Measurements from ENCODE around the gene PEX11B. TPM values are rescaled to one million over a fixed set of nuclear protein-coding genes. Genes with fewer than 3 reads are reported as not detected.

PEX11B gene
- total and polyA plus RNA-seq, 2 experiments from 2014 or later = 7.4 to 9.1 TPM

DNA sequence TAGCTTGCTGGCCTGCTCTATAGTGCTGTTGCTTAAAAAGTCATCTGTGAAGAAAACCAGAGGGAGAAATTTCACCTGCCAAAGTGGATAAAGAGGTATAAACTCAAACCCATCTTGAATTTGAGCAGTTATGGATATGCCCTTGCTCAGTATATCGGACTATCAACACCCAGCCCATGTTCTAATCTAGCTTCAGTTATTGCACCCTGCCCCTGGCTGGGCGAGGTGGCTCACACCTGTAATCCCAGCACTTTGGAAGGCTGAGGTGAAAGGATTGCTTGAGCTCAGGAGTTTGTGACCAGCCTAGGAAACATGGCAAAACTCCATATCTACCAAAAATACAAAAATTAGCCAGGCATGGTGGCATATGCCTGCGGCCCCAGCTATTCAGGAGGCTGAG, 26.0 kb upstream of the PEX11B start:
- Histone ChIP-seq H3K36me3 (ENCODE audit: insufficient read depth) (no peaks in the 10 kb centered on the region), H4K20me1 (replicated peaks; ENCODE audit: insufficient read depth) (no peaks in the 10 kb centered on the region), H3F3A (replicated peaks; ENCODE audit: low read depth) (no peaks in the 10 kb centered on the region), H3K9me2 (ENCODE audit: insufficient read depth) (no peaks in the 10 kb centered on the region), H3K4me1 (ENCODE audit: insufficient read depth) (peaks cover 12% of the 10 kb centered on the region), H3K27ac (ENCODE audit: low read depth) (no peak overlapping the region), H3K27me3 (ENCODE audit: insufficient read depth) (no peaks in the 10 kb centered on the region), H2AFZ (no peak overlapping the region), H3K4me2 (no peak overlapping the region), H3K4me3 (no peak overlapping the region), H3K79me2 (replicated peaks; ENCODE audit: insufficient read depth) (no peaks in the 10 kb centered on the region)
- TF ChIP-seq EZH2 (IDR thresholded peaks at IDR 0.05; ENCODE audit: low read depth, unreplicated experiment) (no peak), POLR2AphosphoS5 (IDR thresholded peaks at IDR 0.05; ENCODE audit: low read depth) (no peak), ZNF331 (CRISPR knock-in tag; IDR thresholded peaks at IDR 0.05; ENCODE audit: low read depth) (no peak)
- TF ChIP-seq, protein P1, sequence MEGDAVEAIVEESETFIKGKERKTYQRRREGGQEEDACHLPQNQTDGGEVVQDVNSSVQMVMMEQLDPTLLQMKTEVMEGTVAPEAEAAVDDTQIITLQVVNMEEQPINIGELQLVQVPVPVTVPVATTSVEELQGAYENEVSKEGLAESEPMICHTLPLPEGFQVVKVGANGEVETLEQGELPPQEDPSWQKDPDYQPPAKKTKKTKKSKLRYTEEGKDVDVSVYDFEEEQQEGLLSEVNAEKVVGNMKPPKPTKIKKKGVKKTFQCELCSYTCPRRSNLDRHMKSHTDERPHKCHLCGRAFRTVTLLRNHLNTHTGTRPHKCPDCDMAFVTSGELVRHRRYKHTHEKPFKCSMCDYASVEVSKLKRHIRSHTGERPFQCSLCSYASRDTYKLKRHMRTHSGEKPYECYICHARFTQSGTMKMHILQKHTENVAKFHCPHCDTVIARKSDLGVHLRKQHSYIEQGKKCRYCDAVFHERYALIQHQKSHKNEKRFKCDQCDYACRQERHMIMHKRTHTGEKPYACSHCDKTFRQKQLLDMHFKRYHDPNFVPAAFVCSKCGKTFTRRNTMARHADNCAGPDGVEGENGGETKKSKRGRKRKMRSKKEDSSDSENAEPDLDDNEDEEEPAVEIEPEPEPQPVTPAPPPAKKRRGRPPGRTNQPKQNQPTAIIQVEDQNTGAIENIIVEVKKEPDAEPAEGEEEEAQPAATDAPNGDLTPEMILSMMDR (conservative IDR thresholded peaks at IDR 0.05; ENCODE audit: low read depth in 2 of 2) = no peak
- TF ChIP-seq, protein P2, sequence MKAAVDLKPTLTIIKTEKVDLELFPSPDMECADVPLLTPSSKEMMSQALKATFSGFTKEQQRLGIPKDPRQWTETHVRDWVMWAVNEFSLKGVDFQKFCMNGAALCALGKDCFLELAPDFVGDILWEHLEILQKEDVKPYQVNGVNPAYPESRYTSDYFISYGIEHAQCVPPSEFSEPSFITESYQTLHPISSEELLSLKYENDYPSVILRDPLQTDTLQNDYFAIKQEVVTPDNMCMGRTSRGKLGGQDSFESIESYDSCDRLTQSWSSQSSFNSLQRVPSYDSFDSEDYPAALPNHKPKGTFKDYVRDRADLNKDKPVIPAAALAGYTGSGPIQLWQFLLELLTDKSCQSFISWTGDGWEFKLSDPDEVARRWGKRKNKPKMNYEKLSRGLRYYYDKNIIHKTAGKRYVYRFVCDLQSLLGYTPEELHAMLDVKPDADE (IDR thresholded peaks at IDR 0.05) = no peak
- H3K27ac Mint-ChIP-seq = no peak overlapping the region
- H3K4me3 Mint-ChIP-seq = no peak overlapping the region
- peaks cover 3% of the 10 kb centered on the region for H3K27me3 Mint-ChIP-seq (ENCODE audit: insufficient read depth, low read depth, poor library complexity)
- H3K9me3 Mint-ChIP-seq = no peaks in the 10 kb centered on the region
- no peak for DNase-seq (ENCODE audit: low spot score)
- H3K4me1 Mint-ChIP-seq = peaks cover 18% of the 10 kb centered on the region
- ATAC-seq = no peak
- no peaks in the 10 kb centered on the region for H3K36me3 Mint-ChIP-seq (ENCODE audit: low read depth)

GRCh38 chr1:145942871-145943270, 24.4 kb upstream of the PEX11B start:
- Histone ChIP-seq H3K4me1 (ENCODE audit: insufficient read depth) (peaks cover 9% of the 10 kb centered on the region), H3F3A (replicated peaks; ENCODE audit: low read depth) (no peaks in the 10 kb centered on the region), H3K4me2 (no peak overlapping the region), H3K9me2 (ENCODE audit: insufficient read depth) (no peaks in the 10 kb centered on the region), H2AFZ (no peak overlapping the region), H3K36me3 (ENCODE audit: insufficient read depth) (no peaks in the 10 kb centered on the region), H4K20me1 (replicated peaks; ENCODE audit: insufficient read depth) (no peaks in the 10 kb centered on the region), H3K79me2 (replicated peaks; ENCODE audit: insufficient read depth) (no peaks in the 10 kb centered on the region), H3K27me3 (ENCODE audit: insufficient read depth) (no peaks in the 10 kb centered on the region), H3K4me3 (no peak overlapping the region), H3K27ac (ENCODE audit: low read depth) (no peak overlapping the region)
- no peaks in the 10 kb centered on the region for H3K36me3 Mint-ChIP-seq (ENCODE audit: low read depth)
- H3K9me3 Mint-ChIP-seq = no peaks in the 10 kb centered on the region
- DNase-seq (ENCODE audit: low spot score) (no peak), ATAC-seq (no peak)
- H3K4me1 Mint-ChIP-seq = peaks cover 13% of the 10 kb centered on the region
- H3K27ac Mint-ChIP-seq = no peak overlapping the region
- peaks cover 1% of the 10 kb centered on the region for H3K27me3 Mint-ChIP-seq (ENCODE audit: insufficient read depth, low read depth, poor library complexity)
- H3K4me3 Mint-ChIP-seq = no peak overlapping the region
- TF ChIP-seq POLR2AphosphoS5 (IDR thresholded peaks at IDR 0.05; ENCODE audit: low read depth) (no peak), NANOG (IDR thresholded peaks at IDR 0.05; ENCODE audit: borderline replicate concordance) (no peak), EZH2phosphoT487 (IDR thresholded peaks at IDR 0.05; ENCODE audit: unreplicated experiment) (no peak), STAT1 (IDR thresholded peaks at IDR 0.05; ENCODE audit: unreplicated experiment) (no peak), CREB1 (CRISPR knock-in tag; IDR thresholded peaks at IDR 0.05; ENCODE audit: low read depth) (no peak), ZNF114 (CRISPR knock-in tag; IDR thresholded peaks at IDR 0.05) (no peak), JUNB (IDR thresholded peaks at IDR 0.05; ENCODE audit: unreplicated experiment) (no peak)
- TF ChIP-seq, protein P3, sequence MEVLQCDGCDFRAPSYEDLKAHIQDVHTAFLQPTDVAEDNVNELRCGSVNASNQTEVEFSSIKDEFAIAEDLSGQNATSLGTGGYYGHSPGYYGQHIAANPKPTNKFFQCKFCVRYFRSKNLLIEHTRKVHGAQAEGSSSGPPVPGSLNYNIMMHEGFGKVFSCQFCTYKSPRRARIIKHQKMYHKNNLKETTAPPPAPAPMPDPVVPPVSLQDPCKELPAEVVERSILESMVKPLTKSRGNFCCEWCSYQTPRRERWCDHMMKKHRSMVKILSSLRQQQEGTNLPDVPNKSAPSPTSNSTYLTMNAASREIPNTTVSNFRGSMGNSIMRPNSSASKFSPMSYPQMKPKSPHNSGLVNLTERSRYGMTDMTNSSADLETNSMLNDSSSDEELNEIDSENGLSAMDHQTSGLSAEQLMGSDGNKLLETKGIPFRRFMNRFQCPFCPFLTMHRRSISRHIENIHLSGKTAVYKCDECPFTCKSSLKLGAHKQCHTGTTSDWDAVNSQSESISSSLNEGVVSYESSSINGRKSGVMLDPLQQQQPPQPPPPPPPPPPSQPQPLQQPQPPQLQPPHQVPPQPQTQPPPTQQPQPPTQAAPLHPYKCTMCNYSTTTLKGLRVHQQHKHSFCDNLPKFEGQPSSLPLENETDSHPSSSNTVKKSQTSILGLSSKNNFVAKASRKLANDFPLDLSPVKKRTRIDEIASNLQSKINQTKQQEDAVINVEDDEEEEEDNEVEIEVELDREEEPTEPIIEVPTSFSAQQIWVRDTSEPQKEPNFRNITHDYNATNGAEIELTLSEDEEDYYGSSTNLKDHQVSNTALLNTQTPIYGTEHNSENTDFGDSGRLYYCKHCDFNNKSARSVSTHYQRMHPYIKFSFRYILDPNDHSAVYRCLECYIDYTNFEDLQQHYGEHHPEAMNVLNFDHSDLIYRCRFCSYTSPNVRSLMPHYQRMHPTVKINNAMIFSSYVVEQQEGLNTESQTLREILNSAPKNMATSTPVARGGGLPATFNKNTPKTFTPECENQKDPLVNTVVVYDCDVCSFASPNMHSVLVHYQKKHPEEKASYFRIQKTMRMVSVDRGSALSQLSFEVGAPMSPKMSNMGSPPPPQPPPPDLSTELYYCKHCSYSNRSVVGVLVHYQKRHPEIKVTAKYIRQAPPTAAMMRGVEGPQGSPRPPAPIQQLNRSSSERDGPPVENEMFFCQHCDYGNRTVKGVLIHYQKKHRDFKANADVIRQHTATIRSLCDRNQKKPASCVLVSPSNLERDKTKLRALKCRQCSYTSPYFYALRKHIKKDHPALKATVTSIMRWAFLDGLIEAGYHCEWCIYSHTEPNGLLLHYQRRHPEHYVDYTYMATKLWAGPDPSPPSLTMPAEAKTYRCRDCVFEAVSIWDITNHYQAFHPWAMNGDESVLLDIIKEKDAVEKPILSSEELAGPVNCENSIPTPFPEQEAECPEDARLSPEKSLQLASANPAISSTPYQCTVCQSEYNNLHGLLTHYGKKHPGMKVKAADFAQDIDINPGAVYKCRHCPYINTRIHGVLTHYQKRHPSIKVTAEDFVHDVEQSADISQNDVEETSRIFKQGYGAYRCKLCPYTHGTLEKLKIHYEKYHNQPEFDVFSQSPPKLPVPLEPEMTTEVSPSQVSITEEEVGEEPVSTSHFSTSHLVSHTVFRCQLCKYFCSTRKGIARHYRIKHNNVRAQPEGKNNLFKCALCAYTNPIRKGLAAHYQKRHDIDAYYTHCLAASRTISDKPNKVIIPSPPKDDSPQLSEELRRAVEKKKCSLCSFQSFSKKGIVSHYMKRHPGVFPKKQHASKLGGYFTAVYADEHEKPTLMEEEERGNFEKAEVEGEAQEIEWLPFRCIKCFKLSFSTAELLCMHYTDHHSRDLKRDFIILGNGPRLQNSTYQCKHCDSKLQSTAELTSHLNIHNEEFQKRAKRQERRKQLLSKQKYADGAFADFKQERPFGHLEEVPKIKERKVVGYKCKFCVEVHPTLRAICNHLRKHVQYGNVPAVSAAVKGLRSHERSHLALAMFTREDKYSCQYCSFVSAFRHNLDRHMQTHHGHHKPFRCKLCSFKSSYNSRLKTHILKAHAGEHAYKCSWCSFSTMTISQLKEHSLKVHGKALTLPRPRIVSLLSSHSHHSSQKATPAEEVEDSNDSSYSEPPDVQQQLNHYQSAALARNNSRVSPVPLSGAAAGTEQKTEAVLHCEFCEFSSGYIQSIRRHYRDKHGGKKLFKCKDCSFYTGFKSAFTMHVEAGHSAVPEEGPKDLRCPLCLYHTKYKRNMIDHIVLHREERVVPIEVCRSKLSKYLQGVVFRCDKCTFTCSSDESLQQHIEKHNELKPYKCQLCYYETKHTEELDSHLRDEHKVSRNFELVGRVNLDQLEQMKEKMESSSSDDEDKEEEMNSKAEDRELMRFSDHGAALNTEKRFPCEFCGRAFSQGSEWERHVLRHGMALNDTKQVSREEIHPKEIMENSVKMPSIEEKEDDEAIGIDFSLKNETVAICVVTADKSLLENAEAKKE (CRISPR knock-in tag; IDR thresholded peaks at IDR 0.05) = no peak
- TF ChIP-seq, protein P1 (conservative IDR thresholded peaks at IDR 0.05; ENCODE audit: low read depth in 2 of 2) = no peak
